SU-DHL-6 (cell line): ENCODE results near the gene CYP24A1.

Experiments
- H2AFZ ChIP-seq: fragments of 200-600 bp; sonication (generic); 2 replicates; pipeline ENCODE4 v1.6.1; 2014; ENCODE audit warnings: low read depth, mild to moderate bottlenecking, moderate library complexity, mixed read lengths, antibody characterized with exemption, low read length; ENCODE audit not compliant: severe bottlenecking
- H3F3A ChIP-seq: fragments of 200-600 bp; shearing (Covaris generic); 2 replicates; pipeline ENCODE4 v1.6.0; 2016; ENCODE audit warnings: antibody characterized with exemption, mild to moderate bottlenecking; ENCODE audit not compliant: insufficient read depth
- H3K27ac ChIP-seq: fragments of 200-600 bp; sonication (generic); 2 replicates; pipeline ENCODE4 v1.5.1; 2016; ENCODE audit warnings: low read depth, mild to moderate bottlenecking, low read length, moderate library complexity, mixed read lengths
- H3K27me3 ChIP-seq: fragments of 200-600 bp; sonication (generic), shearing (Covaris generic); 2 replicates; pipeline ENCODE4 v1.6.0; 2014; ENCODE audit warnings: mild to moderate bottlenecking, low read length
- H3K36me3 ChIP-seq: fragments of 200-600 bp; sonication (generic); 2 replicates; pipeline ENCODE4 v1.6.1; 2014; ENCODE audit warnings: mild to moderate bottlenecking, low read length, mixed read lengths
- H3K4me2 ChIP-seq: fragments of 300-600, 200-600 bp; shearing (Covaris generic), sonication (generic); 2 replicates; pipeline ENCODE4 v1.6.0; 2014; ENCODE audit warnings: low read length, low read depth, mild to moderate bottlenecking; ENCODE audit not compliant: poor library complexity, severe bottlenecking
- H3K4me3 ChIP-seq: fragments of 200-600 bp; sonication (generic); 2 replicates; pipeline ENCODE4 v1.5.1; 2014; ENCODE audit warnings: antibody characterized with exemption, low read length, mild to moderate bottlenecking, mixed read lengths; ENCODE audit not compliant: insufficient read depth, poor library complexity, severe bottlenecking
- H3K79me2 ChIP-seq: fragments of 200-600 bp; sonication (generic); 2 replicates; pipeline ENCODE4 v1.6.1; 2014; ENCODE audit warnings: mild to moderate bottlenecking, low read length, moderate library complexity; ENCODE audit not compliant: insufficient read depth
- H3K9ac ChIP-seq: fragments of 200-600 bp; sonication (generic); 2 replicates; pipeline ENCODE4 v1.7.0; 2014; ENCODE audit warnings: mild to moderate bottlenecking, low read length
- H3K9me2 ChIP-seq: fragments of 200-600 bp; sonication (generic); replicated peaks from 2 replicates; pipeline ENCODE4 v1.6.1; 2014; ENCODE audit warnings: low read length; ENCODE audit not compliant: insufficient read depth
- H3K9me3 ChIP-seq: fragments of 200-600 bp; sonication (generic); 2 replicates; pipeline ENCODE4 v1.6.1; 2014; ENCODE audit warnings: low read length, mixed read lengths; ENCODE audit not compliant: insufficient read depth
- H4K20me1 ChIP-seq: fragments of 200-600 bp; sonication (generic); 2 replicates; pipeline ENCODE4 v1.6.1; 2014; ENCODE audit warnings: low read depth, mild to moderate bottlenecking, antibody characterized with exemption, low read length, moderate library complexity, mixed read lengths
- CTCF ChIP-seq: fragments of 200-600 bp; sonication (generic); IDR thresholded peaks from one replicate; pipeline ENCODE4 v1.5.1; 2017; ENCODE audit warnings: antibody characterized with exemption, mild to moderate bottlenecking, low read length, moderate library complexity; ENCODE audit not compliant: insufficient read depth, poor library complexity, severe bottlenecking
- EZH2phosphoT487 ChIP-seq: fragments of 200-600 bp; sonication (generic), shearing (Covaris generic); conservative IDR thresholded peaks from 2 replicates; pipeline ENCODE4 v1.6.1; 2018; ENCODE audit warnings: mild to moderate bottlenecking, antibody characterized with exemption, low read length, moderate library complexity, mixed read lengths

The CYP24A1 gene

GRCh38 chr20:54168961-54169862 lies 4.6 kb downstream of the CYP24A1 start:
- Histone ChIP-seq H4K20me1 (no peaks in the 10 kb centered on the region), H3K36me3 (no peaks in the 10 kb centered on the region), H3K27me3 (no peaks in the 10 kb centered on the region), H2AFZ (no peak overlapping the region), H3K9me2 (no peaks in the 10 kb centered on the region), H3K79me2 (no peaks in the 10 kb centered on the region), H3F3A (no peaks in the 10 kb centered on the region), H3K4me3 (no peak overlapping the region), H3K27ac (no peak overlapping the region), H3K9ac (no peak overlapping the region), H3K4me2 (no peak overlapping the region), H3K9me3 (no peaks in the 10 kb centered on the region)
- no peak for TF ChIP-seq CTCF
- TF ChIP-seq EZH2phosphoT487 = no peak

- no peak overlapping the region for H3K27ac ChIP-seq
- no peaks in the 10 kb centered on the region for H3K36me3 ChIP-seq
- H3K79me2 ChIP-seq = no peaks in the 10 kb centered on the region
- no peak overlapping the region for H3K4me3 ChIP-seq
- H2AFZ ChIP-seq = no peak overlapping the region
- no peak for TF ChIP-seq EZH2phosphoT487
- TF ChIP-seq CTCF = no peak
- no peak overlapping the region for H3K4me2 ChIP-seq
- no peak overlapping the region for H3K9ac ChIP-seq
- H3F3A ChIP-seq = no peaks in the 10 kb centered on the region
- no peaks in the 10 kb centered on the region for H3K9me3 ChIP-seq
- H4K20me1 ChIP-seq = no peaks in the 10 kb centered on the region
- H3K9me2 ChIP-seq = no peaks in the 10 kb centered on the region
- no peaks in the 10 kb centered on the region for H3K27me3 ChIP-seq
These were observed 5.6 kb downstream of the CYP24A1 start for GRCh38 chr20:54167909-54168872.

GRCh38 chr20:54166987-54167662 lies 6.7 kb downstream of the CYP24A1 start:
- H3K27me3 ChIP-seq = no peaks in the 10 kb centered on the region
- H2AFZ ChIP-seq = no peak overlapping the region
- no peaks in the 10 kb centered on the region for H3K79me2 ChIP-seq
- H3K4me3 ChIP-seq = no peak overlapping the region
- no peaks in the 10 kb centered on the region for H3K9me2 ChIP-seq
- H3K36me3 ChIP-seq = no peaks in the 10 kb centered on the region
- H4K20me1 ChIP-seq = no peaks in the 10 kb centered on the region
- no peaks in the 10 kb centered on the region for H3K9me3 ChIP-seq
- H3K27ac ChIP-seq = no peak overlapping the region
- H3K4me2 ChIP-seq = no peak overlapping the region
- no peaks in the 10 kb centered on the region for H3F3A ChIP-seq
- TF ChIP-seq EZH2phosphoT487 (no peak), CTCF (no peak)
- no peak overlapping the region for H3K9ac ChIP-seq
